ENCODE measurements around the gene AATK. TPM values are rescaled to one million over a fixed set of nuclear protein-coding genes. Genes with fewer than 3 reads are reported as not detected.

The AATK gene
- total RNA-seq, 1 experiment from 2014 or later: 4.4 TPM

GRCh38 chr17:81097943-81098308, 68.1 kb downstream of the AATK start:
- H3K9ac ChIP-seq (ENCODE audit: low read length): peak overlapping the region; percentile 72
- ATAC-seq: peak; percentile 66
- H3K27ac ChIP-seq (ENCODE audit: low read depth, low read length): peak overlapping the region; percentile 95
- RAD21 ChIA-PET (ENCODE audit: low non-redundant PET in 1 of 2, low total read pairs in 2 of 2, uncharacterized antibody in 2 of 2, unreplicated experiment in 2 of 2): interaction anchor here (0.6 to 1.2 kb wide), 3 partner anchors 26 to 74 kb away, joined by 3 to 6 read pairs (median 3); no protein-coding TSS in a partner anchor
- peak overlapping the region; percentile 44 to 53 for H3K4me3 ChIP-seq (replicated peaks in 1 of 2; ENCODE audit: low read depth in 1 of 2, low read length in 2 of 2)
- no peaks in the 10 kb centered on the region for H4K20me1 ChIP-seq (ENCODE audit: insufficient read depth)
- no peaks in the 10 kb centered on the region for H3K27me3 ChIP-seq (ENCODE audit: insufficient read depth, low read length)
- H3K4me1 ChIP-seq (ENCODE audit: control insufficient read depth in 1 of 2, insufficient read depth in 2 of 2, low read length in 2 of 2): peaks cover 61 to 78% of the 10 kb centered on the region in 2 experiments
- no peaks in the 10 kb centered on the region for H3K9me3 ChIP-seq (ENCODE audit: control insufficient read depth in 1 of 2, insufficient read depth in 1 of 2, low read depth in 1 of 2, low read length in 2 of 2)
- no peak for TF ChIP-seq CBX3 (IDR thresholded peaks at IDR 0.05; ENCODE audit: low read depth)
- no peak for TF ChIP-seq CTCF (IDR thresholded peaks at IDR 0.05 in 2 of 3, conservative IDR thresholded peaks at IDR 0.05 in 1 of 3; ENCODE audit: borderline replicate concordance in 1 of 3, insufficient read depth in 1 of 3, low read depth in 2 of 3, low read length in 2 of 3)
- no peak for TF ChIP-seq RAD21 (IDR thresholded peaks at IDR 0.05; ENCODE audit: low read depth)
- no peak for TF ChIP-seq EZH2phosphoT487 (IDR thresholded peaks at IDR 0.05; ENCODE audit: borderline replicate concordance)
- no peak for TF ChIP-seq EGR1 (IDR thresholded peaks at IDR 0.05; ENCODE audit: low read depth)
- TF ChIP-seq ELF1 (IDR thresholded peaks at IDR 0.05; ENCODE audit: borderline replicate concordance, low read depth): no peak
- TF ChIP-seq ZFX (IDR thresholded peaks at IDR 0.05): no peak
- no peak for TF ChIP-seq SP1 (IDR thresholded peaks at IDR 0.05; ENCODE audit: low read depth)
- TF ChIP-seq SIN3A (IDR thresholded peaks at IDR 0.05; ENCODE audit: low read depth): no peak
- no peak for TF ChIP-seq ATF3 (IDR thresholded peaks at IDR 0.05)
- no peak for TF ChIP-seq SRF (IDR thresholded peaks at IDR 0.05; ENCODE audit: low read depth)
- no peak for TF ChIP-seq JUND (IDR thresholded peaks at IDR 0.05)
- TF ChIP-seq ZBTB33 (IDR thresholded peaks at IDR 0.05; ENCODE audit: extremely low read depth, insufficient replicate concordance, low read length): no peak
- TF ChIP-seq MAX (IDR thresholded peaks at IDR 0.05): no peak
- TF ChIP-seq POLR2A (IDR thresholded peaks at IDR 0.05; ENCODE audit: borderline replicate concordance, extremely low read depth, insufficient read depth, insufficient read length): no peak
- CTCF ChIA-PET: interaction anchor here (1.0 to 3.5 kb wide), 7 partner anchors 17 to 374 kb away, joined by 3 to 34 read pairs (median 6); no protein-coding TSS in a partner anchor
- intact Hi-C loops (cut with micrococcal nuclease): no loop called here
- H2AFZ ChIP-seq (ENCODE audit: low read depth, low read length, poor library complexity, severe bottlenecking): no peak overlapping the region
- POLR2A ChIA-PET: interaction anchor here (0.6 to 1.2 kb wide), 2 partner anchors 48 to 85 kb away, joined by 3 read pairs; no protein-coding TSS in a partner anchor
- BruUV-seq (replicated peaks): no TSS peak
- H3K79me2 ChIP-seq (ENCODE audit: insufficient read depth, low read length): peaks cover 13% of the 10 kb centered on the region; the same call in 1 of the 2 replicates
- peak; percentile 72 for DNase-seq (ENCODE audit: low read depth, low spot score)
- H3K9me2 ChIP-seq (ENCODE audit: insufficient read depth): no peaks in the 10 kb centered on the region
- H3K36me3 ChIP-seq (ENCODE audit: control insufficient read depth in 1 of 2, insufficient read depth in 2 of 2, low read length in 2 of 2): peaks cover 0 to 24% of the 10 kb centered on the region in 2 experiments; a peak in 2 of 4 replicates
- peak overlapping the region; percentile 94 for H3K4me2 ChIP-seq (ENCODE audit: low read length)

Data from HCT116 (cell line).